Liver (tissue), 9 donors: Measurements from ENCODE around the gene ZSCAN2. TPM values are rescaled to one million over a fixed set of nuclear protein-coding genes. Genes with fewer than 3 reads are reported as not detected.

ENCODE experiments used
- DNase-seq: peaks from one replicate; pipeline ENCODE4 v3.0.0-alpha.2; 2017; ENCODE audit warnings: low spot score
- H3K27ac ChIP-seq, 2 donors: one replicate each; pipeline ENCODE4 v1.7.0; 2013; ENCODE audit warnings: inconsistent platforms in 2 of 2, low read length in 2 of 2, control low read depth in 1 of 2, low read depth in 1 of 2, mild to moderate bottlenecking in 1 of 2
- H3K27me3 ChIP-seq, 4 donors: one replicate each; pipeline versions ENCODE4 v1.6.1 to v1.7.0; 2013; ENCODE audit warnings: low read length in 3 of 4, inconsistent platforms in 1 of 4, mild to moderate bottlenecking in 1 of 4, moderate library complexity in 1 of 4; ENCODE audit not compliant: control insufficient read depth in 4 of 4, insufficient read depth in 4 of 4
- H3K36me3 ChIP-seq, 4 donors: one replicate each; pipeline versions ENCODE4 v1.6.1 to v1.7.0; 2013; ENCODE audit warnings: low read length in 3 of 4, mild to moderate bottlenecking in 3 of 4, low read depth in 1 of 4, moderate library complexity in 1 of 4; ENCODE audit not compliant: control insufficient read depth in 4 of 4, insufficient read depth in 3 of 4
- H3K4me1 ChIP-seq, 4 donors: one replicate each; pipeline versions ENCODE4 v1.6.1 to v1.7.0; 2013; ENCODE audit warnings: low read length in 3 of 4, mild to moderate bottlenecking in 3 of 4, moderate library complexity in 1 of 4; ENCODE audit not compliant: control insufficient read depth in 4 of 4, insufficient read depth in 4 of 4
- H3K4me3 ChIP-seq, 3 donors: one replicate each; pipeline versions ENCODE4 v1.6.1 to v1.7.0; 2013; ENCODE audit warnings: low read length in 3 of 3, control low read depth in 1 of 3, low read depth in 1 of 3, mild to moderate bottlenecking in 1 of 3
- H3K9ac ChIP-seq, 2 donors: one replicate each; pipeline ENCODE4 v1.7.0; 2013; ENCODE audit warnings: low read length in 2 of 2, mild to moderate bottlenecking in 2 of 2, moderate library complexity in 2 of 2, control low read depth in 1 of 2, low read depth in 1 of 2
- H3K9me3 ChIP-seq, 4 donors: one replicate each; pipeline versions ENCODE4 v1.6.1 to v1.7.0; 2013; ENCODE audit warnings: low read length in 3 of 4; ENCODE audit not compliant: control insufficient read depth in 4 of 4
- ATF3 ChIP-seq: IDR thresholded peaks from 2 replicates; pipeline ENCODE4 v1.6.1; 2016; ENCODE audit warnings: antibody characterized with exemption
- EGR1 ChIP-seq, 2 donors: IDR thresholded peaks; 2 replicates each; pipeline ENCODE4 v1.6.1; 2016 to 2018; ENCODE audit warnings: antibody characterized with exemption in 2 of 2, low read depth in 2 of 2
- FOXA1 ChIP-seq: IDR thresholded peaks from 2 replicates; pipeline ENCODE4 v1.6.1; 2016; ENCODE audit warnings: antibody characterized with exemption
- FOXA2 ChIP-seq: IDR thresholded peaks from 2 replicates; pipeline ENCODE4 v1.6.1; 2016; ENCODE audit warnings: antibody characterized with exemption
- GABPA ChIP-seq, 2 donors: IDR thresholded peaks in 1 of 2; conservative IDR thresholded peaks in 1 of 2; 2 replicates each; pipeline ENCODE4 v1.6.1; 2016; ENCODE audit warnings: antibody characterized with exemption in 2 of 2, mild to moderate bottlenecking in 1 of 2, moderate library complexity in 1 of 2
- HNF4A ChIP-seq, 2 donors: conservative IDR thresholded peaks; 2 replicates each; pipeline ENCODE4 v1.6.1; 2016; ENCODE audit warnings: antibody characterized with exemption in 2 of 2, mild to moderate bottlenecking in 2 of 2
- HNF4G ChIP-seq: IDR thresholded peaks from 2 replicates; pipeline ENCODE4 v1.6.1; 2016; ENCODE audit warnings: antibody characterized with exemption
- JUND ChIP-seq, 2 donors: IDR thresholded peaks; 2 replicates each; pipeline ENCODE4 v1.6.1; 2016; ENCODE audit warnings: antibody characterized with exemption in 2 of 2
- NR2F2 ChIP-seq: IDR thresholded peaks from 2 replicates; pipeline ENCODE4 v1.6.1; 2016; ENCODE audit warnings: antibody characterized with exemption
- RAD21 ChIP-seq, 2 donors: IDR thresholded peaks; 2 replicates each; pipeline ENCODE4 v1.6.1; 2016; ENCODE audit warnings: antibody characterized with exemption in 2 of 2, mild to moderate bottlenecking in 2 of 2
- REST ChIP-seq: IDR thresholded peaks from 2 replicates; pipeline ENCODE4 v1.6.1; 2016; ENCODE audit warnings: antibody characterized with exemption, mild to moderate bottlenecking
- RXRA ChIP-seq, 2 donors: IDR thresholded peaks; 2 replicates each; pipeline ENCODE4 v1.6.1; 2017 to 2018; ENCODE audit warnings: antibody characterized with exemption in 2 of 2, mild to moderate bottlenecking in 1 of 2
- SP1 ChIP-seq: IDR thresholded peaks from 2 replicates; pipeline ENCODE4 v1.6.1; 2018; ENCODE audit warnings: antibody characterized with exemption, mild to moderate bottlenecking
- TAF1 ChIP-seq: conservative IDR thresholded peaks from 2 replicates; pipeline ENCODE4 v1.6.1; 2016; ENCODE audit warnings: antibody characterized with exemption, mild to moderate bottlenecking
- YY1 ChIP-seq: IDR thresholded peaks from 2 replicates; pipeline ENCODE4 v1.6.1; 2016; ENCODE audit warnings: antibody characterized with exemption, mild to moderate bottlenecking
- WGBS: extraction: QIAGEN DNeasy Blood & Tissue Kit; methylation state at CpG from one replicate; pipeline ENCODE4 v1.1.7; 2013; 5-methylcytosine and 5-hydroxymethylcytosine counted together
- polyA plus RNA-seq, 2 donors: library from polyadenylated mRNA; stranded (reverse) in 1 of 2; unstranded in 1 of 2; fragments of 200-250 nt in 1 of 2; fragments of >200 nt in 1 of 2; fragmentation: Nextera tagmentation in 1 of 2; extraction: Ambion mirVana in 1 of 2; gene quantifications; one replicate each; pipeline versions ENCODE4 v1.2.1 to v1.2.3, GENCODE V29; 2013 to 2015
- total RNA-seq, 2 donors: library from RNA; depleted of rRNA; stranded (reverse); fragments of >200 nt; gene quantifications; one replicate each; pipeline ENCODE4 v1.2.3, GENCODE V29; 2014
- TF ChIP-seq, protein P1 (sequence below): fragments of 150-350 bp; IDR thresholded peaks from 2 replicates; pipeline ENCODE4 v1.5.1; 2017; ENCODE audit warnings: improper control_type of control experiment, low read depth, low read length; ENCODE audit not compliant: missing input control
- TF ChIP-seq, protein P2 (sequence below): IDR thresholded peaks from 2 replicates; pipeline ENCODE4 v1.6.1; 2016; ENCODE audit warnings: antibody characterized with exemption
- TF ChIP-seq, protein P3 (sequence below): IDR thresholded peaks from 2 replicates; pipeline ENCODE4 v1.6.1; 2016; ENCODE audit warnings: antibody characterized with exemption
- donor health status: healthy.
- donor health status: healthy.
- donor health status: healthy.
- donor health status: healthy.
- donor health status: healthy.

Gene ZSCAN2
- total and polyA plus RNA-seq, 4 donors, result 5.4 to 11.0 (median 7.9) TPM

GRCh38 chr15:84590406-84590805 is 10.4 kb upstream of the ZSCAN2 start:
- TF ChIP-seq JUND (IDR thresholded peaks at IDR 0.05), result no peak
- Histone ChIP-seq H3K9me3 (no peaks in the 10 kb centered on the region), H3K4me3 (no peak overlapping the region), H3K27ac (no peak overlapping the region), H3K4me1 (peaks cover 0 to 20% (median 9%) of the 10 kb centered on the region in 4 donors), H3K36me3 (no peaks in the 10 kb centered on the region), H3K9ac (no peak overlapping the region), H3K27me3 (no peaks in the 10 kb centered on the region)
- DNase-seq, result no peak
- 87% methylated on average over 2 of the region's 2 CpGs for WGBS

DNA sequence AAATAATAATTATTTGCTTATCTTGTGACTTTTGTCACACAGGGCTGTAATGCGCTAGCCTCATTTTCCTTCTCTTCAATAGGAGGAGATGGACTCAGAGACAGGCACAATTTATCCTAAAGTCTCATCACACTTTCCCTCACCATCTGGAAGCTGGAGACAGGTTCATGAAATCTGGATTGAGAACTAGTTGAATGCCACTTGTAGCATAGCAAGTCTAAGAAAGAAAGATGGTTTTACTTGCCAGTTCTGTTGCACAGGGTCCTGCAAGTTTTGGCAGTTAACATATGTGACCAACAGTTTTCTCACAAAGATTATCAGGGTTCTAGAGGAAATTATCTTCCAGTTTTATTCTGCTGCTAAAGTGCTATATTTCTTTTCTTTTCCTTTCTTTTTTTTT is 9.0 kb upstream of the ZSCAN2 start:
- Histone ChIP-seq H3K27me3 (no peaks in the 10 kb centered on the region), H3K9ac (no peak overlapping the region), H3K36me3 (no peaks in the 10 kb centered on the region), H3K27ac (no peak overlapping the region), H3K4me1 (peaks cover 0 to 20% (median 9%) of the 10 kb centered on the region in 4 donors), H3K4me3 (no peak overlapping the region), H3K9me3 (no peaks in the 10 kb centered on the region)
- TF ChIP-seq JUND (IDR thresholded peaks at IDR 0.05) (no peak), ATF3 (no peak), TAF1 (no peak), HNF4A (conservative IDR thresholded peaks at IDR 0.05) (no peak), FOXA2 (no peak), REST (no peak), NR2F2 (no peak), YY1 (no peak), FOXA1 (no peak), GABPA (IDR thresholded peaks at IDR 0.05 in 1 of 2, conservative IDR thresholded peaks at IDR 0.05 in 1 of 2) (no peak), EGR1 (IDR thresholded peaks at IDR 0.05; ENCODE audit: low read depth in 2 of 2) (no peak), HNF4G (no peak), RXRA (IDR thresholded peaks at IDR 0.05) (no peak), SP1 (no peak), RAD21 (IDR thresholded peaks at IDR 0.05) (no peak)
- TF ChIP-seq, protein P1, sequence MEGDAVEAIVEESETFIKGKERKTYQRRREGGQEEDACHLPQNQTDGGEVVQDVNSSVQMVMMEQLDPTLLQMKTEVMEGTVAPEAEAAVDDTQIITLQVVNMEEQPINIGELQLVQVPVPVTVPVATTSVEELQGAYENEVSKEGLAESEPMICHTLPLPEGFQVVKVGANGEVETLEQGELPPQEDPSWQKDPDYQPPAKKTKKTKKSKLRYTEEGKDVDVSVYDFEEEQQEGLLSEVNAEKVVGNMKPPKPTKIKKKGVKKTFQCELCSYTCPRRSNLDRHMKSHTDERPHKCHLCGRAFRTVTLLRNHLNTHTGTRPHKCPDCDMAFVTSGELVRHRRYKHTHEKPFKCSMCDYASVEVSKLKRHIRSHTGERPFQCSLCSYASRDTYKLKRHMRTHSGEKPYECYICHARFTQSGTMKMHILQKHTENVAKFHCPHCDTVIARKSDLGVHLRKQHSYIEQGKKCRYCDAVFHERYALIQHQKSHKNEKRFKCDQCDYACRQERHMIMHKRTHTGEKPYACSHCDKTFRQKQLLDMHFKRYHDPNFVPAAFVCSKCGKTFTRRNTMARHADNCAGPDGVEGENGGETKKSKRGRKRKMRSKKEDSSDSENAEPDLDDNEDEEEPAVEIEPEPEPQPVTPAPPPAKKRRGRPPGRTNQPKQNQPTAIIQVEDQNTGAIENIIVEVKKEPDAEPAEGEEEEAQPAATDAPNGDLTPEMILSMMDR, result no peak
- TF ChIP-seq, protein P2, sequence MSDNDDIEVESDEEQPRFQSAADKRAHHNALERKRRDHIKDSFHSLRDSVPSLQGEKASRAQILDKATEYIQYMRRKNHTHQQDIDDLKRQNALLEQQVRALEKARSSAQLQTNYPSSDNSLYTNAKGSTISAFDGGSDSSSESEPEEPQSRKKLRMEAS, result no peak
- TF ChIP-seq, protein P3, sequence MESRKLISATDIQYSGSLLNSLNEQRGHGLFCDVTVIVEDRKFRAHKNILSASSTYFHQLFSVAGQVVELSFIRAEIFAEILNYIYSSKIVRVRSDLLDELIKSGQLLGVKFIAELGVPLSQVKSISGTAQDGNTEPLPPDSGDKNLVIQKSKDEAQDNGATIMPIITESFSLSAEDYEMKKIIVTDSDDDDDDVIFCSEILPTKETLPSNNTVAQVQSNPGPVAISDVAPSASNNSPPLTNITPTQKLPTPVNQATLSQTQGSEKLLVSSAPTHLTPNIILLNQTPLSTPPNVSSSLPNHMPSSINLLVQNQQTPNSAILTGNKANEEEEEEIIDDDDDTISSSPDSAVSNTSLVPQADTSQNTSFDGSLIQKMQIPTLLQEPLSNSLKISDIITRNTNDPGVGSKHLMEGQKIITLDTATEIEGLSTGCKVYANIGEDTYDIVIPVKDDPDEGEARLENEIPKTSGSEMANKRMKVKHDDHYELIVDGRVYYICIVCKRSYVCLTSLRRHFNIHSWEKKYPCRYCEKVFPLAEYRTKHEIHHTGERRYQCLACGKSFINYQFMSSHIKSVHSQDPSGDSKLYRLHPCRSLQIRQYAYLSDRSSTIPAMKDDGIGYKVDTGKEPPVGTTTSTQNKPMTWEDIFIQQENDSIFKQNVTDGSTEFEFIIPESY, result no peak
- WGBS, result 98% methylated on average over 1 of the region's 1 CpG
- no peak for DNase-seq
